ENCODE data around the gene PABPN1.

Gene PABPN1

GRCh38 chr14:23346693-23347405, 25.6 kb downstream of the PABPN1 start:
- no peak for TF ChIP-seq CTCF (IDR thresholded peaks at IDR 0.05; ENCODE audit: low read depth, low read length)
- DNase-seq (ENCODE audit: extremely low read depth, low read depth) = no peak

- no peak for TF ChIP-seq CTCF (IDR thresholded peaks at IDR 0.05; ENCODE audit: low read depth, low read length)
These were observed 26.4 kb downstream of the PABPN1 start for GRCh38 chr14:23347406-23348296.

GRCh38 chr14:23348297-23348655, 27.0 kb downstream of the PABPN1 start:
- TF ChIP-seq CTCF (IDR thresholded peaks at IDR 0.05; ENCODE audit: low read depth, low read length) = no peak
- no peak for DNase-seq (ENCODE audit: extremely low read depth, low read depth)

More at GRCh38 chr14:23347406-23348296, 26.4 kb downstream of the PABPN1 start:
- no peak for DNase-seq (ENCODE audit: extremely low read depth, low read depth)

- no peak for DNase-seq (ENCODE audit: extremely low read depth, low read depth)
- no peak for TF ChIP-seq CTCF (IDR thresholded peaks at IDR 0.05; ENCODE audit: low read depth, low read length)
These were observed 28.0 kb downstream of the PABPN1 start for GRCh38 chr14:23349156-23349845.

- TF ChIP-seq CTCF (IDR thresholded peaks at IDR 0.05; ENCODE audit: low read depth, low read length) = no peak
- no peak for DNase-seq (ENCODE audit: extremely low read depth, low read depth)
These were observed 30.6 kb downstream of the PABPN1 start for GRCh38 chr14:23351681-23352505.

- peak; percentile 13; the same call in 1 of the 2 replicates for TF ChIP-seq CTCF (IDR thresholded peaks at IDR 0.05; ENCODE audit: low read depth, low read length)
- peak; percentile 58 for DNase-seq (ENCODE audit: extremely low read depth, low read depth)
These were observed 31.5 kb downstream of the PABPN1 start, which contains the start of gene SLC22A17 for GRCh38 chr14:23352506-23353432. Gene SLC22A17, minus strand, starts transcription at chr14:23352887.
